Muscle of leg (tissue), 11 donors: ENCODE results near the gene OR8B4. TPM values are rescaled to one million over a fixed set of nuclear protein-coding genes. Genes with fewer than 3 reads are reported as not detected.

ENCODE experiments used
- DNase-seq: peaks from one replicate; pipeline ENCODE4 v3.0.0; 2013
- H3K27ac ChIP-seq: one replicate; pipeline ENCODE4 v1.5.1; 2013; ENCODE audit warnings: mild to moderate bottlenecking, low read length, control low read depth
- H3K27me3 ChIP-seq: one replicate; pipeline ENCODE4 v1.6.1; 2013; ENCODE audit warnings: low read length; ENCODE audit not compliant: control insufficient read depth, insufficient read depth
- H3K36me3 ChIP-seq: one replicate; pipeline ENCODE4 v1.6.1; 2013; ENCODE audit warnings: low read length; ENCODE audit not compliant: control insufficient read depth, insufficient read depth
- H3K4me1 ChIP-seq: one replicate; pipeline ENCODE4 v1.6.1; 2013; ENCODE audit warnings: low read length; ENCODE audit not compliant: control insufficient read depth, insufficient read depth
- H3K4me3 ChIP-seq: one replicate; pipeline ENCODE4 v1.5.1; 2013; ENCODE audit warnings: low read length, control low read depth
- H3K9me3 ChIP-seq: replicated peaks from 2 replicates; pipeline ENCODE4 v1.6.1; 2013; ENCODE audit warnings: low read depth, low read length; ENCODE audit not compliant: control insufficient read depth
- WGBS: methylation state at CpG from one replicate; pipeline ENCODE4 v1.1.5; 2013; ENCODE audit warnings: missing lambda C conversion rate; ENCODE audit not compliant: insufficient coverage; 5-methylcytosine and 5-hydroxymethylcytosine counted together
- polyA plus RNA-seq, 8 donors: library from polyadenylated mRNA; unstranded; fragments of 120-200 nt; gene quantifications; one replicate each; pipeline versions ENCODE4 v1.2.1 to v1.2.3, GENCODE V29; 2013; ENCODE audit warnings: inconsistent platforms in 1 of 8, low replicate concordance in 1 of 8; ENCODE audit not compliant: insufficient read length in 8 of 8, insufficient read depth in 1 of 8
- total RNA-seq: library from RNA; stranded (reverse); fragments of 120-200 nt; gene quantifications from one replicate; pipeline ENCODE4 v1.2.4, GENCODE V29; 2013

The OR8B4 gene
- total and polyA plus RNA-seq, 9 donors: not detected

GRCh38 chr11:124376280-124376679 is 48.4 kb downstream of the OR8B4 start:
- H3K4me1 ChIP-seq: no peaks in the 10 kb centered on the region
- DNase-seq: no peak
- no peak overlapping the region for H3K4me3 ChIP-seq
- H3K9me3 ChIP-seq: no peaks in the 10 kb centered on the region
- H3K27me3 ChIP-seq: no peaks in the 10 kb centered on the region
- no peaks in the 10 kb centered on the region for H3K36me3 ChIP-seq
- H3K27ac ChIP-seq: no peak overlapping the region
- 61% methylated on average over 2 of the region's 3 CpGs for WGBS

Other genes with a start within 250 kb of the OR8B4 start
- gene OR10D3, start 241.5 kb downstream of the OR8B4 start, total RNA-seq: under 0.01 TPM
- gene OR10D3, start 241.5 kb downstream of the OR8B4 start, polyA plus RNA-seq: under 1 TPM in 1 of 8 donors, not detected in 7; 0.05 TPM
- gene OR8G1, start 183.8 kb downstream of the OR8B4 start, total RNA-seq: 0.09 TPM
- under 1 TPM in 2 of 8 donors, not detected in 6; 0.07 to 0.15 TPM for gene OR8G1, start 183.8 kb downstream of the OR8B4 start, polyA plus RNA-seq
- gene OR8G5, start 168.5 kb downstream of the OR8B4 start, total RNA-seq: not detected
- under 1 TPM in 4 of 8 donors, not detected in 4; 0.11 to 0.34 (median 0.21) TPM for gene OR8G5, start 168.5 kb downstream of the OR8B4 start, polyA plus RNA-seq
- not detected for gene OR8D1, start 110.9 kb downstream of the OR8B4 start, total RNA-seq
- under 1 TPM in 4 of 8 donors, not detected in 4; 0.01 to 0.05 (median 0.03) TPM for gene OR8D1, start 110.9 kb downstream of the OR8B4 start, polyA plus RNA-seq
- not detected for gene OR8D2, start 104.7 kb downstream of the OR8B4 start, total RNA-seq
- not detected for gene OR8D2, start 104.7 kb downstream of the OR8B4 start, polyA plus RNA-seq
- not detected for gene OR8B2, start 40.4 kb downstream of the OR8B4 start, total RNA-seq
- gene OR8B2, start 40.4 kb downstream of the OR8B4 start, polyA plus RNA-seq: under 1 TPM in 1 of 8 donors, not detected in 7; 0.18 TPM
- not detected for gene OR8B3, start 25.8 kb downstream of the OR8B4 start, total RNA-seq
- not detected for gene OR8B3, start 25.8 kb downstream of the OR8B4 start, polyA plus RNA-seq
- not detected for gene OR8B8, start 20.8 kb upstream of the OR8B4 start, total RNA-seq
- gene OR8B8, start 20.8 kb upstream of the OR8B4 start, polyA plus RNA-seq: under 1 TPM in 1 of 8 donors, not detected in 7; 0.04 TPM
- gene OR8B12, start 118.8 kb upstream of the OR8B4 start, total RNA-seq: not detected
- gene OR8B12, start 118.8 kb upstream of the OR8B4 start, polyA plus RNA-seq: under 1 TPM in 1 of 8 donors, not detected in 7; 0.09 TPM
- 0.22 TPM for gene OR8A1, start 145.1 kb upstream of the OR8B4 start, total RNA-seq
- under 1 TPM; 0.09 to 0.71 (median 0.26) TPM for gene OR8A1, start 145.1 kb upstream of the OR8B4 start, polyA plus RNA-seq
- gene PANX3, start 186.6 kb upstream of the OR8B4 start, total RNA-seq: 0.04 TPM
- under 1 TPM in 1 of 8 donors, not detected in 7; 0.08 TPM for gene PANX3, start 186.6 kb upstream of the OR8B4 start, polyA plus RNA-seq
- 15.8 TPM for gene TBRG1, start 198.0 kb upstream of the OR8B4 start, total RNA-seq
- 10 to 100 TPM; 19.1 to 23.4 (median 21.2) TPM for gene TBRG1, start 198.0 kb upstream of the OR8B4 start, polyA plus RNA-seq
- 4.9 TPM for gene SIAE, start 248.9 kb upstream of the OR8B4 start, total RNA-seq
- 1 to 10 TPM; 5.5 to 10.0 (median 6.3) TPM for gene SIAE, start 248.9 kb upstream of the OR8B4 start, polyA plus RNA-seq
- gene SPA17, start 249.0 kb upstream of the OR8B4 start, total RNA-seq: 3.5 TPM
- 1 to 10 TPM; 4.3 to 6.6 (median 4.4) TPM for gene SPA17, start 249.0 kb upstream of the OR8B4 start, polyA plus RNA-seq